Measurements from ENCODE around the gene SERPINA5. TPM values are rescaled to one million over a fixed set of nuclear protein-coding genes. Genes with fewer than 3 reads are reported as not detected.

Gene SERPINA5
- total RNA-seq, 3 donors from 2014 or later = 0.53 to 3.8 TPM; not detected in 1

GRCh38 chr14:94594441-94594840 lies 13.2 kb downstream of the SERPINA5 start:
- Histone ChIP-seq H3K4me3 (no peak overlapping the region), H3K9me3 (no peaks in the 10 kb centered on the region), H3K36me3 (ENCODE audit: low read depth) (no peaks in the 10 kb centered on the region), H3K4me1 (ENCODE audit: low read depth) (peaks cover 10% of the 10 kb centered on the region)
- TF ChIP-seq CTCF (IDR thresholded peaks at IDR 0.05) = no peak
- no peak for DNase-seq
- intact Hi-C loops (cut with DNase I, micrococcal nuclease) = no loop called here
- no peak for ATAC-seq

GRCh38 chr14:94595912-94596311 lies 14.7 kb downstream of the SERPINA5 start:
- no peaks in the 10 kb centered on the region for H3K36me3 ChIP-seq (ENCODE audit: low read depth)
- DNase-seq (no peak), ATAC-seq (no peak)
- intact Hi-C loops (cut with DNase I, micrococcal nuclease) = no loop called here
- TF ChIP-seq CTCF (IDR thresholded peaks at IDR 0.05) = no peak
- no peak overlapping the region for H3K4me3 ChIP-seq
- no peaks in the 10 kb centered on the region for H3K9me3 ChIP-seq
- peaks cover 17% of the 10 kb centered on the region for H3K4me1 ChIP-seq (ENCODE audit: low read depth)

- no peak for TF ChIP-seq CTCF (IDR thresholded peaks at IDR 0.05)
- no peak for DNase-seq
- H3K9me3 ChIP-seq = no peaks in the 10 kb centered on the region
- intact Hi-C loops (cut with DNase I, micrococcal nuclease) = no loop called here
- peaks cover 17% of the 10 kb centered on the region for H3K4me1 ChIP-seq (ENCODE audit: low read depth)
- no peak overlapping the region for H3K4me3 ChIP-seq
- no peaks in the 10 kb centered on the region for H3K36me3 ChIP-seq (ENCODE audit: low read depth)
- ATAC-seq = no peak
Observed at GRCh38 chr14:94596361-94596760, 15.1 kb downstream of the SERPINA5 start.

- DNase-seq = no peak
- ATAC-seq = no peak
- no peak for TF ChIP-seq CTCF (IDR thresholded peaks at IDR 0.05)
- intact Hi-C loops (cut with DNase I, micrococcal nuclease) = no loop called here
- H3K36me3 ChIP-seq (ENCODE audit: low read depth) = no peaks in the 10 kb centered on the region
- H3K9me3 ChIP-seq = no peaks in the 10 kb centered on the region
- peaks cover 17% of the 10 kb centered on the region for H3K4me1 ChIP-seq (ENCODE audit: low read depth)
- no peak overlapping the region for H3K4me3 ChIP-seq
Observed at GRCh38 chr14:94597788-94598187, 16.6 kb downstream of the SERPINA5 start.

- Histone ChIP-seq H3K9me3 (no peaks in the 10 kb centered on the region), H3K4me3 (no peak overlapping the region), H3K4me1 (ENCODE audit: low read depth) (peaks cover 17% of the 10 kb centered on the region), H3K36me3 (ENCODE audit: low read depth) (no peaks in the 10 kb centered on the region)
- no peak for TF ChIP-seq CTCF (IDR thresholded peaks at IDR 0.05)
- ATAC-seq = peak; percentile 2
- DNase-seq = peak in 1 of 3 donors; percentile 29
- intact Hi-C loops (cut with DNase I, micrococcal nuclease) = no loop called here
Observed at GRCh38 chr14:94598506-94598815, 17.2 kb downstream of the SERPINA5 start.
